Stimulated activated CD8-positive, alpha-beta memory T cell treated with anti-CD3 and anti-CD28 coated beads, Interleukin-7, amount 100 ng/mL, for 48 hours (primary cell): ENCODE measurements around the gene EIF2B4.
"Not testable (repeated sequence)": the region's sequence is repeated elsewhere in the genome, so short reads cannot be mapped to it uniquely, and the experiment has no call there.

Experiments used
- DNase-seq, 2 donors: peaks; one replicate each; pipeline ENCODE4 v3.0.0-alpha.2; 2020; ENCODE audit warnings: low read depth in 1 of 2; ENCODE audit errors: extremely low read depth in 1 of 2

EIF2B4 gene

DNA sequence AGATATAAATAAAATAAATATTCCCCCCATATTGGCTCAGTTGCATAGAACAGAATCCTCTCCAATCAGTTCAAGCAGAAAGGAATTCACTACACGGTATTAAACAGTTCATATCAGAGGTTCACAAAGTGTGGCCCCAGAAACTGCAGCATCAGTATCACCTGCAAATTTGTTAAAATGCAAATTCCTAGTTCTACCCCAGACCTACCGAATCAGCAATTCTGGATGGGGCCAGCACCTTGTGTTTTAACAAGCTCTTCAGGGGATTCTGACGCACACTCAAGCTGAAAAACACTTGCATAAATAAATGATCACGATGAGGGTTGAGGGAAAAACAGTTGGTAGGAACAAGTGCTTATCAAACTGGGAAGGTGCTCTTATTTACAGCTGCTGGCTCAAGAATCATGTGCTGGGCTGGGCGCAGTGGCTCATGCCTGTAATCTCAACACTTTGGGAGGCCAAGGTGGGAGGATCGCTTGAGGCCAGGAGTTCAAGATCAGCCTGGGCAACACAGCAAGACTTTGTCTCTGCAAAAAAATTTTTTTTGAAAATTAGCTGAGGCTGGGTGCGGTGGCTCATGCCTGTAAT is 19.9 kb downstream of the EIF2B4 start:
- DNase-seq: no peak

GRCh38 chr2:27347641-27348040 is 22.5 kb downstream of the EIF2B4 start:
- no peak for DNase-seq

DNA sequence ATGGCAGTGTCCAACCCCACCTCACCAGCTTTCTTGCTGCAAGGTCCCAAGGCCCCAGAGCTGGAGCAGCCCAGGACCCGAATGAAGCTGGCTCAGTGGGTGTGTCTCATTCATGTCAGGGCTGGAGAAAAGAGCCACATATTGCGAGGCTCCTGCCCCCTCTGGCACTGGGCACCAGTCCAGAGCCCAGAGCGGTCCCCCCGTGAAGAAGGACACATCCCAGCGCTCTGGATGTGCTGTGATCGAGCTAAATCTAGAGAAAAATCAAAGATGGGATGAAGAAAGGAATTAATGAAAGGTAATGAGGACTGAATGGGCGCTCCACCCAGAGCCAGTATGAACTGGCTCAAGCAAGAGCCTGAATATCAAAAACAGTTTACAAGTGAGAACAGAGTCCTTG is 34.0 kb downstream of the EIF2B4 start:
- DNase-seq: no peak

DNA sequence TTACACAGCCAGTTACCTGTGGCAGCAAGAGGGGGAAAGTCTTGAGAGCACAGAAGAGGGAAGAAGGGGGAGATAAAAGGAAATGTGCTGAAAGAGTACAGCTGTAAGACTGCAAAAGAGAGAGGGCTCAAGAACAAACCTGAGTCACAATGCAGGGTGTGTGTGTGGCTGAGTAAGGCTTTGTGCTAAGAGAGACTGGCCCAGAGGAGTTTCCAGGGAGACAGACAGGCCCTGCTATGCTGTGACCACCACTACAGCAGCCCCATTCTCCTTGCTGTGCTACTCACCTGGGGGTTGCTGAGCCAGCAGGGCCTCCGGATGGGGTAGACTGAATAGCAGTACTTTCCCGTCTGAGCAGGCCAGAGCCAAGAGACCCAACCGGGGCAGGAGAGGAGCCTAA is 34.8 kb downstream of the EIF2B4 start:
- DNase-seq: no peak

DNA sequence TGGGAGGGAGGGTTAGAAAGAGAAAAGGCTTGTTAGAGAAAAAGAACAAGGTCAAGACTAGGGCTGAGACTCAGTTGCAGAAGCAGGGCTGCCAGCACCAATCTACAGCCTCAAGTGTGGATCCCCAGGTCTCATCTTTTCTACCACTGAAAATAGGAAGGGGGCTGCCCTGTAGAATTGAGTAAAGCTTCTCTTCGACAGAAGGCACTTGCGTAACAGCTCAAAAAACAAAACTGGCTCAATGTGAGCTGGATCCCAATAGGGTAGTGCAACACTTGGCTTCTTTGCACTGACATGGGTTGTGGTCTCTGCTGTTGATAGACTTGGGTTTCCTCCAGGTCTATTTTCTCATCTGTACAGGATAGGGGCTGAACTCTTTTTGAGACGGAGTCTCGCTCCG is 45.4 kb downstream of the EIF2B4 start:
- DNase-seq: no peak

DNA sequence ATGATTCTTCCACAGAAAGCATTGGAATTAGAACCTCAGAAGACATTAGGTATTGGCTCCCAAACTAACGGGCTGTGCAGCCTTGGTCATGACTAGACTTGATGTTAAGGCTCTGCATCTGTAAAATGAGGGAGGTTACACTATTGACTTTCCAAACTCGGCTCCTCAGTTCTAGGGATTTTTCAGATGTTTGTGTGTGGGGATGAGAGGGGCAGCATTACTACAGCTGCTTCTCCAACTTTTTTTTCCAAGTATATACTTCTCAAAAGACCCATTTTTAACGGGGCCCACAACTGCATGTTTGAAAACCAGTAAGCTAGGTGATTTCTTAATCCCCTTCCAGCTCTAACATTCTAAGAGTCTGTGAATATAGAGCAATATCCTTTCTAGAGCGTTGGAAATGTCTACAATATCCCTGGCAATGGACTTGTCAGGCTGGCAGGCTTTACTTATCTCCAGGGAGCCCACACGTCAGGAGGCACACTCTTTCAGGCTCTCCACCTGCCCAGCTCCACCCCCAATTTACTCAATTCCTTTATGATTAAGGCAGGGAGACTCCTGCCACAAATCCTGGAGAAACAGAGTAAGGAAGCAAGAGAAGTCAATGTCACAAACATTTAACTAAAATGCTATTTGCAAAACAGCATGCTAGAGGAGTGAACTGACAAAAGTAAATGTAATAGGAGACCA is 46.4 kb downstream of the EIF2B4 start:
- DNase-seq: no peak

GRCh38 chr2:27322766-27323595 is 47.2 kb downstream of the EIF2B4 start, which contains the start of gene MPV17:
MPV17 (minus strand) TSS chr2:27323097; CDS start chr2:27322517, 580 bp downstream.
- DNase-seq: peak; percentile 70 to 89

DNA sequence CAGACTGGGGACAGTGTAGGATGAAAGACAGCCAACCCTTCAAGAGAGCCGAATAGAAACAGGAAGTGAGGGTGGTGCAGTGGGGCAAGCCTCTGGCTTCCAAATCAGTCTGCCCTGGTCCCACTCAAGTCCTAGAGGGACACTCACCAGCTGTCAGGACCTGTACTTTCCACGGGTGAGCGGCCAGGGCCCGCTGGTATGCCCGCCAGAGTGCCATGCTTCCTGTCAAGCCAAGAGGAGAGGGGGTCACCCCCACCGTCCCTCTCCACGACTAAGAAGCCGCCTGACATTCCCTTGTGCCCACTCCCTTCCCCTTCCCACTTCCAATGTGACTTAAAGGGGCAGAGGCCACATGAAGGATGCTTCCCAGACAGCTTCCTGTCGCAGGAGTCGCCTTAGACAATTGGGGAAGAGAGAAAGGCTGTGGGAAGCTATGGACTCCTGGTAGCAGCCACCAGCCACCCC is 47.8 kb downstream of the EIF2B4 start:
- no peak for DNase-seq

- DNase-seq: no peak
Observed at GRCh38 chr2:27320958-27321543, 49.1 kb downstream of the EIF2B4 start.

GRCh38 chr2:27319839-27320238 is 50.3 kb downstream of the EIF2B4 start:
- DNase-seq: not testable (repeated sequence)

DNA sequence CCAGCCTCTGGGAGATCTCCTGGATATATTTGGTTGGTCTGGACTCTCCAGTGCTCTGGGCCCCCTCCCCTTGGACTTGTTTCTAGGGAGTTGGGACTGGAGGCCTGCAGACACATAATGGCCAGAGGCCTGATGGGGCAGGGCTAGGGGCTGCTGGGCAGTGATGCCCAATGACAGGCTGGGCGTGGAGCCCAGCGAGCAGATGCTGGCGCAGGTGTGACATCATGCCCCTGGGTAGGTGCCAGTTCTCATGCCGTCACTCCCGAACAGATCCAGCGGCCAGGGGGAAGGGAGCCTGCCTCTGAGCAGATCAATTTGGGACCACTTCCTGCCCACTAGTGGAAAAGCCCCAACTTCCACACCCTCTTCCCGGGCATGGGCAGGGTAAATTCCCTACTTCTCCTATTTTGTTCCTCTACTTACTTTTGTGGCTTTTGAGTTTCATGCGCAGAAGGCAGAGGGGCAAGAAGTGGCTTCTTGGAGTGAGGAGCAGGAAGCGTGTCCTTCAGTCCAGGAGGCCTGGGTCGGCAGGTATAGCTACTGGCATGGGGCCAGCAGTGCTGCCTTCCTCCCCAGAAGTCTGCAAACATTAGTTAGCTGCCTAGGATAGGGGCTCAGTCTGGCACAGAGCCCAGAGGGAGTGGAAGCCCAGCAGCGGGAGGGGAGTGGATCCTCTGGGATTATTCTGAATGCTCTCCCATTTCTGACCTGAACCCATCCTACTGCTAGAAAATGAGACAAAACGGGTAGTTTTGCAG is 53.3 kb downstream of the EIF2B4 start:
- no peak for DNase-seq

DNA sequence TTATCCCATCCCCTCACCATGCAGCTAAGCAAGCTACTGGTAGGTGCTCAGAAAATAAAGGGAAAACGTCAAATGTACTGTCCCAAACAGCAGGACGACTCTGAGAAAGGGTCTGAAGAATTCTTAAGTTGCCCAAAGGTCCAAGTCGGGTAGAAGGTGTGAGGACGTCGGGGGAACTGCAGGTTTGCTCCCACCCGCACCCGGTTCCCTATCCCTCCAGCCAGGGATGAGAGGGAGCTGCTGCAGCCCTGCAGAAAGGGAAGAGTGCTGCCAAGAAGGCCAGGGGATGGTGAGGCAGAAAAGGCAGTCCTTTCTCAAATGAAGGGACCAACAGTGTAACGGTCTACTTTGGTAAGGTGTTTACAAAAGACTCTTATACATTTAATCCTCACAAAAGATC is 55.0 kb downstream of the EIF2B4 start:
- no peak for DNase-seq

DNA sequence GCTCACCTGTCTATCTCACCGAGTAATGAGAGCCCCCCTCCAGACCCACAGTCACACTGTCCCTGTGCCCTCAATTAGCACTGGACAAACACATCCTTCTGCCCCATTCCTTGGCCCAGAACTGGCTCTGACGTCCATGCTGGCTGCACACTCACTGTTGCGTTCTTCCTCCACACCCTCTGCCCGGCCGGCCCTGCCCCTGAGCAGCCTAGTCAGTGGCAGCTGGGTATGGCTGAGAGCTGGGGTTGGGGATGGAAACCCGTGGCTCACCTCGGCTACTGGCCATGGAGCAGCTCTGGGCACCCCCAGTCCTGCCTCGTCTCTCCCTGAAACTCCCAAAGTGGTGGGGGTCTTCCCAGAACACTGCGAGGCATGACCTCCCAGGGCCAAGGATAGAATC is 55.4 kb downstream of the EIF2B4 start:
- no peak for DNase-seq
